Activated B cell treated with CpG ODN at 0.5 μM for 24 hours (primary cell): ENCODE results near the gene EPN2. TPM values are rescaled to one million over a fixed set of nuclear protein-coding genes. Genes with fewer than 3 reads are reported as not detected.

Source experiments
- ATAC-seq: fragments of 200-7000 bp; cut with Tn5 transposase; one replicate; pipeline ENCODE4 v1.10.0; 2021; ENCODE audit warnings: low read depth, mild to moderate bottlenecking, moderate library complexity
- CTCF ChIA-PET: fragments of 350-600 bp; sonication (Branson Sonifier 250); formaldehyde crosslinking; loops from one replicate; lab custom pipeline; 2021; ENCODE audit warnings: antibody characterized with exemption; lab: Charles Lee
- POLR2A ChIA-PET: fragments of 350-600 bp; sonication (Branson Sonifier 250); formaldehyde crosslinking; loops from one replicate; lab custom pipeline; 2021; ENCODE audit warnings: antibody characterized with exemption; lab: Charles Lee
- DNase-seq: peaks from one replicate; pipeline ENCODE4 v3.0.0; 2022
- H3K27ac Mint-ChIP-seq: one replicate; pipeline ENCODE4 v1.8.0; 2020; ENCODE audit warnings: mixed read lengths
- H3K27me3 Mint-ChIP-seq: one replicate; pipeline ENCODE4 v1.8.0; 2021; ENCODE audit warnings: mixed read lengths
- H3K36me3 Mint-ChIP-seq: one replicate; pipeline ENCODE4 v1.8.0; 2021; ENCODE audit warnings: low read depth, mixed read lengths
- H3K4me1 Mint-ChIP-seq: one replicate; pipeline ENCODE4 v1.8.0; 2021; ENCODE audit warnings: mixed read lengths
- H3K4me3 Mint-ChIP-seq: one replicate; pipeline ENCODE4 v1.8.0; 2020; ENCODE audit warnings: mild to moderate bottlenecking, mixed read lengths
- H3K9me3 Mint-ChIP-seq: one replicate; pipeline ENCODE4 v1.8.0; 2020; ENCODE audit warnings: mixed read lengths
- CTCF ChIP-seq: fragments of 200-600 bp; IDR thresholded peaks from one replicate; pipeline ENCODE4 v1.8.0; 2022; ENCODE audit warnings: antibody characterized with exemption, mild to moderate bottlenecking
- intact Hi-C: fragments of 100-400 bp; cut with micrococcal nuclease; formaldehyde crosslinking; loops from one replicate; pipeline ENCODE4 v1.15.1; 2024
- total RNA-seq: library from RNA; stranded (reverse); gene quantifications from 2 replicates; pipeline ENCODE4 v1.2.3, GENCODE V29; 2022

Gene EPN2
- total RNA-seq, 1 donor from 2014 or later = 16.6 TPM

DNA sequence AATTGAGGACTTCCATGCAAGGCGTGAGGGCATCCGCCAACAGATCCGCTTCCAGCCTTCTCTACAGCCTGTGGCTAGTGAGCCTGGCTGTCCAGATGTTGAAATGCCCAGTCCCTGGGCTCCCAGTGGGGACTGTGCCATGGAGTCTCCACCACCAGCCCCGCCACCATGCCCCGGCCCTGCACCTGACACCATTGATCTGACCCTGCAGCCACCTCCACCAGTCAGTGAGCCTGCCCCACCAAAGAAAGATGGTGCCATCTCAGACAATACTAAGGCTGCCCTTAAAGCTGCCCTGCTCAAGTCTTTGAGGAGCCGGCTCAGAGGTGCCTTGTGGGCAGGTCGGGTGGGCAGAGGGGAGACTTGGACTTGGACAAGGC is 144.2 kb downstream of the EPN2 start:
- ChIA-PET POLR2A (no interaction called here), CTCF (no interaction called here)
- TF ChIP-seq CTCF = no peak
- intact Hi-C loops = no loop called here
- Mint-ChIP-seq H3K9me3 (no peaks in the 10 kb centered on the region), H3K4me3 (no peak overlapping the region), H3K36me3 (peaks cover 65% of the 10 kb centered on the region), H3K27me3 (no peaks in the 10 kb centered on the region), H3K4me1 (peaks cover 17% of the 10 kb centered on the region), H3K27ac (no peak overlapping the region)
- no peak for DNase-seq
- ATAC-seq = no peak

GRCh38 chr17:19381741-19382444 is 144.7 kb downstream of the EPN2 start:
- intact Hi-C loops = no loop called here
- CTCF ChIA-PET = no interaction called here
- H3K4me1 Mint-ChIP-seq = peaks cover 14% of the 10 kb centered on the region
- peaks cover 65% of the 10 kb centered on the region for H3K36me3 Mint-ChIP-seq
- no peaks in the 10 kb centered on the region for H3K9me3 Mint-ChIP-seq
- ATAC-seq = no peak
- DNase-seq = no peak
- no peak for TF ChIP-seq CTCF
- H3K27ac Mint-ChIP-seq = no peak overlapping the region
- H3K27me3 Mint-ChIP-seq = no peaks in the 10 kb centered on the region
- POLR2A ChIA-PET = no interaction called here
- no peak overlapping the region for H3K4me3 Mint-ChIP-seq

DNA sequence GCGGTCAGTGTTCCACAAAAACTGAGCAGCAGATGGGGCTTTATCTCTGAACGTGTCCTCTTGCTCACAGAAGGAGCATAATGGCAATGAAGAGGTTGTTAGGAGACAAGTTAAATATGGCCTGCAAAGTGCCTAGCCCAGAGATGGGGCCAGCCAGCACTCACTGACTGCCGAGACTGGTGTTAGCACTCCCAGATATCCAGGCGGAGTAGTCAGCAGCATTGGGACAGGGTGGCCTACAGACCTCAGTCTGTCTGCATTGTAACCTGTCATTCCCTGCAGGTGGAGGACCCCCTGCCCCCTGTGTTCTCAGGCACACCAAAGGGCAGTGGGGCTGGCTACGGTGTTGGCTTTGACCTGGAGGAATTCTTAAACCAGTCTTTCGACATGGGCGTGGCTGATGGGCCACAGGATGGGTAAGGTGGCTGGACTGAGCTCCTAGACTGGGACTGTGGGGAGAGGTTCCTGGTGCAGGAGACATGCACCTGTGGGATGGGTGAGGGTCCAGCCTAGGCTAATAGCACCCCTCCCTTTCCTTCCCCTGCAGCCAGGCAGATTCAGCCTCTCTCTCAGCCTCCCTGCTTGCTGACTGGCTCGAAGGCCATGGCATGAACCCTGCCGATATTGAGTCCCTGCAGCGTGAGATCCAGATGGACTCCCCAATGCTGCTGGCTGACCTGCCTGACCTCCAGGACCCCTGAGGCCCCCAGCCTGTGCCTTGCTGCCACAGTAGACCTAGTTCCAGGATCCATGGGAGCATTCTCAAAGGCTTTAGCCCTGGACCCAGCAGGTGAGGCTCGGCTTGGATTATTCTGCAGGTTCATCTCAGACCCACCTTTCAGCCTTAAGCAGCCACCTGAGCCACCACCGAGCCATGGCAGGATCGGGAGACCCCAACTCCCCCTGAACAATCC is 145.6 kb downstream of the EPN2 start:
- POLR2A ChIA-PET = no interaction called here
- CTCF ChIA-PET = no interaction called here
- H3K4me3 Mint-ChIP-seq = no peak overlapping the region
- H3K27ac Mint-ChIP-seq = no peak overlapping the region
- DNase-seq (no peak), ATAC-seq (no peak)
- TF ChIP-seq CTCF = no peak
- peaks cover 1% of the 10 kb centered on the region for H3K27me3 Mint-ChIP-seq
- H3K9me3 Mint-ChIP-seq = no peaks in the 10 kb centered on the region
- peaks cover 62% of the 10 kb centered on the region for H3K36me3 Mint-ChIP-seq
- peaks cover 6% of the 10 kb centered on the region for H3K4me1 Mint-ChIP-seq
- intact Hi-C loops = no loop called here

DNA sequence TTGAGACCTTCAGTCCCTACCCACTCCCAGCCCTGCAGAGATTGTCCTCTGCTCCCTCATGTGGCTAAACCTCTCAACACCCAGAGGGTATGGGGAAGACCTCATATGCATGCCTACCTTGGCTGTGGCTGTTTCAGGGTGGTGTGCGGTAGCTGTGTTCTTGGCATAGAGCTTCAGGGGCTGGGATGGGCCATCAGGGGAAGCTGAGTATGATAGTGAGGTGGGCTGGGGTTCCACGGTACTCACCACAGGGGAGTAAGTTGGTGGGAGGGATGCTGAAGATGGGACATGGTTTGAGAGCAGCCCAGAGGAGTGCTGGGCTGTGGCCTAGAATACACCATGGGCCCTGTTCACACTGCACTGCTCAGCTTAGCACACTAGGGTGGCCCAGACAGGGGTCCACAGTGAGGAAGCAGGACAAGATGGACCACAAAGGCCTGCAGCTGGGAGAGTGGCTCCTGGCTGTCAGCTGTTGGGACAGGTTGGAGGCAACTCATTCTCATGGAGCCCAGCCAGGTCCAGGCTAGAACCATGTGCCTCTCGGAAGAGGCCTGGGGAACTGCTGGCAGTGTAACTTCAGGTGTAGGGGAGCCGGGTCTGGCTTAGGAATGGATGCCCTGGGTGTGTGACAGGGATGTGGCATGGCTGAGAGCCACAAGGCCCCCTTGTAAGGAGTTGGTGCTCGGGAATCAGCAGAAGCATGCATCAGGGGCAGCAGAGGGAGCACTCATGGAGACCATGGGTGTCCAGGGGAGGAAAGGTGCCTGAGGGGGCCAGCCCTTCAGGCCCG is 146.7 kb downstream of the EPN2 start:
- Mint-ChIP-seq H3K4me1 (peaks cover 2% of the 10 kb centered on the region), H3K27me3 (peaks cover 5% of the 10 kb centered on the region), H3K27ac (no peak overlapping the region), H3K4me3 (no peak overlapping the region), H3K9me3 (no peaks in the 10 kb centered on the region), H3K36me3 (peaks cover 56% of the 10 kb centered on the region)
- ChIA-PET POLR2A (no interaction called here), CTCF (no interaction called here)
- ATAC-seq = no peak
- no peak for DNase-seq
- intact Hi-C loops = no loop called here
- TF ChIP-seq CTCF = no peak
